PFSK-1 (cell line): ENCODE measurements around the gene ELOVL1.

Source experiments
- FOXP2 ChIP-seq: optimal IDR thresholded peaks from 2 replicates; pipeline ENCODE3; 2011; ENCODE audit warnings: borderline replicate concordance, control low read depth, inconsistent platforms; ENCODE audit not compliant: insufficient read depth; ENCODE audit errors: extremely low read length, extremely low read depth
- POLR2AphosphoS5 ChIP-seq: IDR thresholded peaks from 2 replicates; pipeline ENCODE4 v1.6.1; 2012; ENCODE audit warnings: low read depth, mild to moderate bottlenecking, control low read depth, low read length, moderate library complexity
- SIN3A ChIP-seq: IDR thresholded peaks from 2 replicates; pipeline ENCODE4 v1.6.1; 2012; ENCODE audit warnings: mild to moderate bottlenecking, low read length, moderate library complexity, borderline replicate concordance; ENCODE audit not compliant: insufficient read depth
- TAF1 ChIP-seq: IDR thresholded peaks from 2 replicates; pipeline ENCODE4 v1.6.1; 2012; ENCODE audit warnings: low read length, control low read depth, borderline replicate concordance; ENCODE audit not compliant: insufficient read depth
- TF ChIP-seq, protein P1 (sequence below), 2 experiments: IDR thresholded peaks; 2 replicates each; pipeline versions ENCODE4 v1.6.1 to v1.8.0; 2011 to 2012; ENCODE audit warnings: low read depth in 2 of 2, low read length in 2 of 2, control low read depth in 1 of 2, inconsistent platforms in 1 of 2, mild to moderate bottlenecking in 1 of 2, moderate library complexity in 1 of 2; ENCODE audit not compliant: insufficient read depth in 1 of 2

DNA sequence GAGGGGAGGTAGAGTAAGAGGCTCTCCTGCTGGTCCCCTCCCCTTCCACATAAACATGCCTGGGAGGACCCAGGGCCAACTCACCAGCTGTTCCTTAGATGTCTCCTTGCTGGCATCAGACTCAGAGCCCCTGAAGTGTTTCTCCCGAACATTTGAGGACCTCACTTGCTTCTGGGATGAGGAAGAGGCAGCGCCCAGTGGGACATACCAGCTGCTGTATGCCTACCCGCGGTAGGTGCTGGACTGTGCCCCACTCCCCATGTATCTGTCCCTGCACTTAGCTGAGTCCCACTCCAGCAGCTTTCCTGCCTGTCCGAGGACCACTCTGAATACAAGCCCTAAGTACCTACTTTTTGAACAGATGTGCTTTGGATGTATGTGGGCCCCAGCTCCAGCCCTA lies 29.8 kb downstream of the ELOVL1 start:
- no peak for TF ChIP-seq TAF1
- TF ChIP-seq, protein P1, sequence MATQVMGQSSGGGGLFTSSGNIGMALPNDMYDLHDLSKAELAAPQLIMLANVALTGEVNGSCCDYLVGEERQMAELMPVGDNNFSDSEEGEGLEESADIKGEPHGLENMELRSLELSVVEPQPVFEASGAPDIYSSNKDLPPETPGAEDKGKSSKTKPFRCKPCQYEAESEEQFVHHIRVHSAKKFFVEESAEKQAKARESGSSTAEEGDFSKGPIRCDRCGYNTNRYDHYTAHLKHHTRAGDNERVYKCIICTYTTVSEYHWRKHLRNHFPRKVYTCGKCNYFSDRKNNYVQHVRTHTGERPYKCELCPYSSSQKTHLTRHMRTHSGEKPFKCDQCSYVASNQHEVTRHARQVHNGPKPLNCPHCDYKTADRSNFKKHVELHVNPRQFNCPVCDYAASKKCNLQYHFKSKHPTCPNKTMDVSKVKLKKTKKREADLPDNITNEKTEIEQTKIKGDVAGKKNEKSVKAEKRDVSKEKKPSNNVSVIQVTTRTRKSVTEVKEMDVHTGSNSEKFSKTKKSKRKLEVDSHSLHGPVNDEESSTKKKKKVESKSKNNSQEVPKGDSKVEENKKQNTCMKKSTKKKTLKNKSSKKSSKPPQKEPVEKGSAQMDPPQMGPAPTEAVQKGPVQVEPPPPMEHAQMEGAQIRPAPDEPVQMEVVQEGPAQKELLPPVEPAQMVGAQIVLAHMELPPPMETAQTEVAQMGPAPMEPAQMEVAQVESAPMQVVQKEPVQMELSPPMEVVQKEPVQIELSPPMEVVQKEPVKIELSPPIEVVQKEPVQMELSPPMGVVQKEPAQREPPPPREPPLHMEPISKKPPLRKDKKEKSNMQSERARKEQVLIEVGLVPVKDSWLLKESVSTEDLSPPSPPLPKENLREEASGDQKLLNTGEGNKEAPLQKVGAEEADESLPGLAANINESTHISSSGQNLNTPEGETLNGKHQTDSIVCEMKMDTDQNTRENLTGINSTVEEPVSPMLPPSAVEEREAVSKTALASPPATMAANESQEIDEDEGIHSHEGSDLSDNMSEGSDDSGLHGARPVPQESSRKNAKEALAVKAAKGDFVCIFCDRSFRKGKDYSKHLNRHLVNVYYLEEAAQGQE (IDR thresholded peaks at IDR 0.05; ENCODE audit: insufficient read depth in 1 of 2, low read depth in 2 of 2, low read length in 2 of 2): no peak
- TF ChIP-seq POLR2AphosphoS5: no peak
- TF ChIP-seq SIN3A: no peak
- TF ChIP-seq FOXP2: no peak
